GM12801 (cell line): ENCODE results near the gene DMAC2.

Experiments
- CTCF ChIP-seq: IDR thresholded peaks from one replicate; pipeline ENCODE4 v1.5.1; 2011; ENCODE audit warnings: control low read depth; ENCODE audit not compliant: insufficient read length; ENCODE audit errors: extremely low read depth

The DMAC2 gene

DNA sequence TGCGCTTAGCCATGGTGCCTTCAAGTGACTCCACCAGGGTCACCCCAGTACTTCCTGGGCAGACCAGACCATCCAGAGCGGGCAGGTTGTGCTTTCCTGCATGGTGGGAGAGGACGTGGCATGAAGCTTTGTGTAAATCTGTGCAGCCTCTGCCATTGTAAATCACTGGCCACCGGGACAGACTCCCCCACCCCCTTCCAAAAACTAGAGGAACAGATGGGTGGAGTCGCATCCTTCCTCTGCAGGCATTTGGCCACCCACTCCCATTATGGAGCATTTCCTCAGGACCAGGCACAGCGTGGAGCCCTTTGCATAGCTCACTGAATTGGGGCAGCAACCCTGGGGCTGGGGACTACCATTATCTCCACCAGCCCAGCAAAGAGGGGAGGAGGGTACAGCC is 33.9 kb downstream of the DMAC2 start:
- no peak for TF ChIP-seq CTCF

DNA sequence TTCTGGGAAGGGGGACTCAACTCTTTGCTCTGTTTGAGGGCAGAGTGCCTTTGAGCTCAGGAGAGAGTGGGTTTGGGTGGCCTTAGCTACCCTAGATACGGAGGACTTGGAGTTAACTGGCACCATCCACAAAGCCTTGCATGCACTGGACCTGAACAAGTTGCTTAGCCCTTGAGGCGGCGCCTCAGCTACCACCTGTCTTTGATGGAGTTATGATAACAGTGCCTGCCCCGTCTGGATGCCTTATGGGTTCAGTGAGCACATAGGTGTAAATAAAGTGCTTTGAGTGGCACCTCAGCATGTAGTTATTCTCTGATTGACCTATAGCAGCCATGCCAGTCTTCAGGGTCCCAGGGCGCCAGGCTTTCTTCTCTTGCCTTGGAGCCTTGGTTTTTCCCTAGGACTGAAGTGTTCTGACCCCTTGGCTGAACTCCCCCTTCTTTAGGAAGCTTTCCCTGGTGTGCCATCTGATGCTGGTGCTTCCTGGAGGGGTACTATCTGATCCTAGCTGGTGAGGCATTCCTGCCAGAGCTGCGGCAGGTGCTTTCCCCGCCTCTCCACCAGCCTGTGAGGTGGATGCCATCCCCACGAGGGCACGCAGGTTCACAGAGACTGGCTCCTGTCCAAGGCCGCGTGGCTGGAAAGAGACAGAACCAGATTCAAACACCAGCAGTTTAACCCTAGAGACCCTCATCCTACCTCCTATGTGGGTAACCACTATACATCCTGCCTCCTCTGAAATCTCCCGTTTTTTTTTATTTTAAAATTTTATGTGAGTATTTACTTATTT is 36.3 kb downstream of the DMAC2 start:
- TF ChIP-seq CTCF = no peak

DNA sequence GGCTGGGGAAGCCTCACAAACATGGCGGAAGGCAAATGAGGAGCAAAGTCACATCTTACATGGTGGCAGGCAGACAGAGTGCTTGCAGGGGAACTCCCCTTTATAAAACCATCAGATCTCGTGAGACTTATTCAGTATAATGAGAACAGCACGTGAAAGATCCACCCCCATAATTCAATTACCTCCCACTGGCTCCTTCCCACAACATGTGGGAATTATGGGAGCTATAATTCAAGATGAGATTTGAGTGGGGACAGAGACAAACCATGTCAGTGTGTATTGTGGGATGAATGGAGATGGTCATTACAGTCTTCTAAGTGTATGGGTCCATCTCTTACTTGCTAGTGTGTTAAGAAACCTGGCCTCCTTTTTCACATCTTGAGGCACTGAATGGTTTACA is 37.7 kb downstream of the DMAC2 start:
- no peak for TF ChIP-seq CTCF

GRCh38 chr19:41401483-41401882 is 38.2 kb downstream of the DMAC2 start:
- TF ChIP-seq CTCF = no peak

GRCh38 chr19:41399525-41399924 is 40.2 kb downstream of the DMAC2 start:
- TF ChIP-seq CTCF = no peak

DNA sequence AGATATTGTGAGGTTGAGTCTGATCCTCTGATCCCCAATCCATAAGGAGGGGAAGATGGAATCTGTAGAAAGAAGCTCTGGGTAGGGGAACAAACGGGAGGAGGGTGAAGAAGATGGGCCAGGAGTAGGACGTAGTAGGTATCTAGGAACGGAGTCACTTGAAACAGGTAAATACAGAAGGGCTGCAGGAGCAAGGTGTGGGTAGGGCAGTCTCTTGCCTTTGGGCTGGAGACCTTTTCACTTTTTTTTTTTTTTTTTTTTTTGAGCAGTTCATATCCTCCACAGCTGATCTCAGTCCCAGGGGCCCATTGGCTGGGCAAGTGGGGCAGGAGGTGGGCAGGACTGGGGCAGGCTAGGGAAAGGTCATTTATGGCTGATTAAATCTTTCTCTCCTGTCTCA is 40.6 kb downstream of the DMAC2 start:
- TF ChIP-seq CTCF = no peak

DNA sequence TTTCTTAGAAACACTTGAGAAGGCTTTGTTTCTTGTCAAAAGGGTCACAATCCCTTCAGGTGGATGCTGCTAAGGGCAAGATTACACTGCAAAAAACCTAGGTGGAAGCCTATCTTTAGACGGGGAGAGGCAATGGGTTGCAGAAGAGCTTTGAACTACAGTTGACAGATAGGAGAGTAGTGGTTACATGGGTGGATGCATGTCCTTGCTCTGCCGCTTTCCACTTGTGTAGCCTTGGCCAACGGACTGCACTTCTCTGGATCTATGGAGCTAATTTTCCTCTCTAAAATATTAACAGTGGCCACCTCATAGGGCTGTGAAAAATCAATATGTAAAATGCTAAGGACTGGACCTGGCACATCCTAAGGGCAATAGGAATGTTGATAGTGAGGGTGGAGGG is 41.1 kb downstream of the DMAC2 start:
- TF ChIP-seq CTCF = no peak

DNA sequence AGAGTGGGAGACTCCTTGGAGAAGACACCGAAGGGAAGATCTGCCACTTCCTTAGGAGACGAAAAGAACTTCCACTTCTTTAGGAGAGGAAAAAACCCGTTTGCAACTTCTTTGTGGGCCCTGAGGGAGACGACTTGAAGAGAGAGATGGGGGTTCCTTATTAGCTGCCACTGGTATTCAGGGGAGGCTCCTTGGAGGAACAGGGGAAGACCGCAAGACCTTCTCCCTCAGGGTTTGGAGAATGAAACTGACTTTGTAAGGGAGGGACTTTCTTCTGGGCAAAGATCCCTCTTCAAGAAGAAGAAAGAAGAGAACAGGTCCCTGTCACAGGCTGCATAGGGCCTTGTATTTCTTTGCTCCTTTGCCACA is 41.7 kb downstream of the DMAC2 start:
- no peak for TF ChIP-seq CTCF
